GM23248 (cell line): ENCODE data around the gene ZNF850.

Experiments used
- EZH2 ChIP-seq: fragments of 200-600 bp; sonication (generic); IDR thresholded peaks from 2 replicates; pipeline ENCODE4 v1.6.1; 2018; ENCODE audit warnings: antibody characterized with exemption, mild to moderate bottlenecking; ENCODE audit not compliant: insufficient read depth, poor library complexity, severe bottlenecking
- EZH2phosphoT487 ChIP-seq: fragments of 200-600 bp; sonication (generic); IDR thresholded peaks from 2 replicates; pipeline ENCODE4 v1.6.1; 2018; ENCODE audit warnings: antibody characterized with exemption, moderate library complexity, mild to moderate bottlenecking, low read depth; ENCODE audit not compliant: insufficient read depth

GRCh38 chr19:36773223-36773579, 594 bp upstream of the ZNF850 start:
- no peak for TF ChIP-seq EZH2
- no peak for TF ChIP-seq EZH2phosphoT487
